HG02938 (cell line): ENCODE data around the gene RGSL1.

Source experiments
- ATAC-seq: cut with Tn5 transposase; IDR thresholded peaks from one replicate; pipeline ENCODE4 v1.9.1; 2021; ENCODE audit warnings: mild to moderate bottlenecking, moderate library complexity; ENCODE audit not compliant: unreplicated experiment

The RGSL1 gene

DNA sequence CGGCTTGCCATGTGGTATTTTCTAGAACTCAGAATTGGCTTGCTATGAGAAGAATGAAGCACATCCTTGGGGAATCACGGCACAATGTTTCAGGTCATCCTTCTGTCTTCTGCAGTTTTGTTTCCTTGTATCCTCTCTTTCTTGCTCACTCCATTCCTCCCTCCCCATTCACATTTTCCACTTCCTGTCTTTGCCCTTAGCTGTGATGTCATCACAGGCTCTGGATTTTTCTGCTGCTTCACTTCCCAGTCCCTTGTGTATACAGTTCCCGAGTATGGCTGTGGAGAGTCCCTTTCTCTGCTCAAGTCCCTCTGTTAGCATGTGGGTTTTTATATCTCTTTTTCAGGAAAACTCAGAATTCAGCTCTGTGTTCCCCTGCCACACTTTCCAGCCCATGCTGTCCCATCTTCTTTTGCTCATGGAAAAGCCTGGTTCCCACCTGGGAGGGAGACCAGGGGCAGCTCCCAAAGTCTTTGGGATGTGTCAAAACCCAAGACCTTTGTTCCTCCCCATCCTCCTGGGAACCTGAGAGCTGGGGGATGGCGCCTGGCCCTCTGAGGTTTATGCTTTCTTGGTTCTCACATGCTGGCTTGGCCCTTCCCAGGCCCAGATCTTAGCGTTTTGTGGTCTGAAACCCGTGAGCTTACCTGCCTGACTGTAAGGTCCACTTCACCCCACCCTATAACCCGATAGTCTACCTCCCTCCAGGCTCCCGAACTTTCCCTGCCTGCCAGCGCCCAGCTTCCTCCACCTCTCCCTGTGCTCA, 159.1 kb downstream of the RGSL1 start:
- ATAC-seq, result no peak
